SK-N-SH treated with all-trans-retinoic acid at 6 μM for 48 hours (cell line): ENCODE data around the gene PAFAH1B1.

Experiments
- ARNTL ChIP-seq: fragments of 450-650 bp; formaldehyde crosslinking; IDR thresholded peaks from 2 replicates; pipeline ENCODE4 v1.5.0; 2020; ENCODE audit warnings: low read depth, mild to moderate bottlenecking, moderate library complexity, borderline replicate concordance
- CREB5 ChIP-seq: fragments of 250-450 bp; sonication (Bioruptor Pico); IDR thresholded peaks from 2 replicates; pipeline ENCODE4 v1.5.1; 2020; ENCODE audit warnings: low read depth, mild to moderate bottlenecking, moderate library complexity
- CSDC2 ChIP-seq: fragments of 250-450 bp; sonication (Bioruptor Pico); IDR thresholded peaks from 2 replicates; pipeline ENCODE4 v1.5.0; 2020; ENCODE audit warnings: mild to moderate bottlenecking, moderate library complexity
- ESRRG ChIP-seq: fragments of 250-450 bp; sonication (Bioruptor Pico); IDR thresholded peaks from 2 replicates; pipeline ENCODE4 v1.6.1; 2021; ENCODE audit warnings: mild to moderate bottlenecking
- GLIS3 ChIP-seq: fragments of 250-450 bp; sonication (Bioruptor Pico); IDR thresholded peaks from 2 replicates; pipeline ENCODE4 v1.5.0; 2020; ENCODE audit warnings: mild to moderate bottlenecking, moderate library complexity
- PATZ1 ChIP-seq: fragments of 250-450 bp; sonication (Bioruptor Pico); IDR thresholded peaks from 2 replicates; pipeline ENCODE4 v1.8.0; 2020; ENCODE audit warnings: mild to moderate bottlenecking, moderate library complexity, borderline replicate concordance
- RARB ChIP-seq: fragments of 250-450 bp; sonication (Bioruptor Pico); IDR thresholded peaks from 2 replicates; pipeline ENCODE4 v1.8.0; 2021; ENCODE audit warnings: mild to moderate bottlenecking, moderate library complexity
- TCF4 ChIP-seq: fragments of 250-450 bp; sonication (Bioruptor Pico); IDR thresholded peaks from 2 replicates; pipeline ENCODE4 v1.8.0; 2021; ENCODE audit warnings: mild to moderate bottlenecking, moderate library complexity, borderline replicate concordance
- ZNF8 ChIP-seq: fragments of 450-650 bp; formaldehyde crosslinking; IDR thresholded peaks from 2 replicates; pipeline ENCODE4 v1.5.0; 2020; ENCODE audit warnings: mild to moderate bottlenecking, moderate library complexity

- TF ChIP-seq PATZ1 (CRISPR knock-in tag) = no peak
- TF ChIP-seq ZNF8 (CRISPR knock-in tag) = no peak
- TF ChIP-seq ARNTL (CRISPR knock-in tag) = no peak
- no peak for TF ChIP-seq ESRRG
- TF ChIP-seq TCF4 = no peak
- no peak for TF ChIP-seq GLIS3 (CRISPR knock-in tag)
- no peak for TF ChIP-seq RARB (CRISPR knock-in tag)
- TF ChIP-seq CSDC2 (CRISPR knock-in tag) = no peak
- TF ChIP-seq CREB5 (CRISPR knock-in tag) = no peak
Measured at GRCh38 chr17:2695961-2696760, 102.7 kb downstream of the PAFAH1B1 start.
